Erythroblast (primary cell): ENCODE results near the gene RUSC1.

Experiments
- GATA1 ChIP-seq: IDR thresholded peaks from 2 replicates; pipeline ENCODE4 v1.6.1; 2011; ENCODE audit warnings: low read depth, mild to moderate bottlenecking, control low read depth, low read length, moderate library complexity
- POLR2A ChIP-seq: IDR thresholded peaks from 2 replicates; pipeline ENCODE4 v1.6.1; 2011; ENCODE audit warnings: mild to moderate bottlenecking, low read length

DNA sequence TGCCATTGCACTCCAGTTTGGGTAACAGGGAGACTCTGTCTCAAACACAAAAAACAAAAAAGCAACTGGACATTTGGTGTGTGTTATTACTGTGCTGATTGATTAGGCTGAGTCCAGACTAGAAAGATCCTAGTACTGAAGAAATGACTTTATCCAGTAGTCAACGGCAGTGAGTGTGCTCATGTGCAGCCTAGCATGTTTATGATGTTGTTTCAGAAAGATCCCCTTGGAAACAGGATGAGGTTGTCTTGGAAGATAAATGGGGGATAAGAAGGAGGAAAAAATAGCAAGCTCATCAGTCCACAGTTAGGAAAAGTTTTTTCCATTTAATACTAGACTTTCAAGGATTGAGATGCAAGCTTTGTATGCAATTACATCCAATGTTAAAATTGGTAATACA lies 14.3 kb downstream of the RUSC1 start:
- TF ChIP-seq POLR2A (no peak), GATA1 (no peak)
